Karpas-422 (cell line): ENCODE data around the gene ENTPD6. TPM values are rescaled to one million over a fixed set of nuclear protein-coding genes. Genes with fewer than 3 reads are reported as not detected.
"Not testable (repeated sequence)": the region's sequence is repeated elsewhere in the genome, so short reads cannot be mapped to it uniquely, and the experiment has no call there.

Experiments used
- DNase-seq: peaks from one replicate; pipeline ENCODE4 v3.0.0-alpha.2; 2015
- H2AFZ ChIP-seq: fragments of 200-600 bp; sonication (generic); 2 replicates; pipeline ENCODE4 v1.6.1; 2014; ENCODE audit warnings: antibody characterized with exemption, low read length, mixed read lengths
- H3K27ac ChIP-seq: fragments of 200-600 bp; sonication (generic); 2 replicates; pipeline ENCODE4 v1.5.1; 2014; ENCODE audit warnings: mild to moderate bottlenecking, low read length, moderate library complexity
- H3K27me3 ChIP-seq: fragments of 200-600 bp; sonication (generic); 2 replicates; pipeline ENCODE4 v1.6.1; 2014; ENCODE audit warnings: low read length, mixed read lengths
- H3K36me3 ChIP-seq: fragments of 200-600 bp; sonication (generic); 2 replicates; pipeline ENCODE4 v1.6.1; 2014; ENCODE audit warnings: low read length, mixed read lengths; ENCODE audit not compliant: insufficient read depth
- H3K4me1 ChIP-seq: fragments of 200-600 bp; sonication (generic); 2 replicates; pipeline ENCODE4 v1.6.1; 2014; ENCODE audit warnings: mild to moderate bottlenecking, low read length, mixed read lengths
- H3K4me2 ChIP-seq: fragments of 200-600 bp; sonication (generic); 2 replicates; pipeline ENCODE4 v1.6.1; 2014; ENCODE audit warnings: low read length, low read depth, mild to moderate bottlenecking; ENCODE audit not compliant: poor library complexity, severe bottlenecking
- H3K4me3 ChIP-seq: fragments of 200-600 bp; sonication (generic); 2 replicates; pipeline ENCODE4 v1.5.1; 2014; ENCODE audit warnings: mild to moderate bottlenecking, antibody characterized with exemption, low read length, mixed read lengths
- H3K79me2 ChIP-seq: fragments of 200-600 bp; sonication (generic); 2 replicates; pipeline ENCODE4 v1.6.1; 2014; ENCODE audit warnings: mild to moderate bottlenecking, low read length, mixed read lengths
- H3K9ac ChIP-seq: fragments of 200-600 bp; sonication (generic); 2 replicates; pipeline ENCODE4 v1.6.0; 2014; ENCODE audit warnings: low read length
- H3K9me2 ChIP-seq: fragments of 200-600 bp; sonication (generic), shearing (Covaris generic); replicated peaks from 2 replicates; pipeline ENCODE4 v1.6.0; 2014; ENCODE audit warnings: mild to moderate bottlenecking, low read length, moderate library complexity; ENCODE audit not compliant: insufficient read depth
- H3K9me3 ChIP-seq: fragments of 300-700, 200-600 bp; sonication (generic); 2 replicates; pipeline ENCODE4 v1.6.1; 2014; ENCODE audit warnings: low read length, mixed read lengths
- H4K20me1 ChIP-seq: fragments of 200-600 bp; sonication (generic); 2 replicates; pipeline ENCODE4 v1.6.1; 2014; ENCODE audit warnings: mild to moderate bottlenecking, antibody characterized with exemption, low read length, low read depth; ENCODE audit not compliant: insufficient read depth
- total RNA-seq: library from RNA; depleted of rRNA; stranded (reverse); fragments of >200 nt; shearing (Covaris generic); gene quantifications from 2 replicates; pipeline ENCODE4 v1.2.3, GENCODE V29; 2014; ENCODE audit warnings: low replicate concordance

ENTPD6 gene
- total RNA-seq, 1 experiment from 2014 or later, result 100 TPM

- no peak overlapping the region for H3K4me3 ChIP-seq
- H3K4me1 ChIP-seq, result peaks cover 8% of the 10 kb centered on the region
- no peaks in the 10 kb centered on the region for H3K79me2 ChIP-seq
- H3K36me3 ChIP-seq, result no peaks in the 10 kb centered on the region; the same call in 1 of the 2 replicates
- peak; percentile 81 for DNase-seq
- H3K27ac ChIP-seq, result no peak overlapping the region
- H4K20me1 ChIP-seq, result no peaks in the 10 kb centered on the region
- H3K9me3 ChIP-seq, result no peaks in the 10 kb centered on the region
- H3K9ac ChIP-seq, result no peak overlapping the region
- no peaks in the 10 kb centered on the region for H3K27me3 ChIP-seq
- no peak overlapping the region for H3K4me2 ChIP-seq
- H3K9me2 ChIP-seq, result no peaks in the 10 kb centered on the region
- no peak overlapping the region for H2AFZ ChIP-seq
Observed at GRCh38 chr20:25178563-25179438, 16.7 kb upstream of the ENTPD6 start.

DNA sequence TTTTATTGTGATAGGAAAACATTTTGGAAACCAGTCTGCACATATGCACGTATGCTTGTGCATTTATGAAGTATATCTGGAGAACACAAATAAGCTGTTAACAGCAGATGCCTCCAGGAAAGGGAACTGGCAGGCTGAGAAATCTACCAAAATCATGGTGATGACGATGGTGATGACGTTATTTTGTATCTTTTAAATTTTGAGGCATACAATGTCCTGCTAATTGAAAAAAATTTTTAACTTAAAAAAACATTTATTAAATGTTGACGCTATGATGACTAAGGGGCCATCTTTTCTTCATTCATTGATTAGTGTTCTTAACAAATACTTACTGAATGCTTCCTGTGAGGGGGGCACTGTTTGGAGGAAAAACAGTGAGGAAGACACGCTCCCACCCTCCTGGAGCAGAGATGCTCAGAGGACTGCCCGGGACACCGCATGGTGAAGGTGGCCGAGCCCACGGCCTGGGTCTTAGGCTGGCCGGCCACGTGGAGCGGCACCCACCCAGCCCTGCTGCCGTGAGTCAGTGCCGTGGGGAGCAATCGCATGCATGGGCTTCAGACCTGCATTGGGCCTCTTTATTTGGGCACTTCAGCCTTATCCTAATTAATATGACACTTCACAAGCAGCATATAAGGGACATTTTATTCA lies 15.9 kb upstream of the ENTPD6 start:
- H3K9ac ChIP-seq, result no peak overlapping the region
- no peaks in the 10 kb centered on the region for H3K9me3 ChIP-seq
- no peak overlapping the region for H3K4me3 ChIP-seq
- no peaks in the 10 kb centered on the region for H3K27me3 ChIP-seq
- H4K20me1 ChIP-seq, result no peaks in the 10 kb centered on the region
- H3K9me2 ChIP-seq, result no peaks in the 10 kb centered on the region
- no peaks in the 10 kb centered on the region for H3K79me2 ChIP-seq
- peaks cover 8% of the 10 kb centered on the region for H3K4me1 ChIP-seq
- H3K4me2 ChIP-seq, result no peak overlapping the region
- DNase-seq, result no peak
- H2AFZ ChIP-seq, result no peak overlapping the region
- H3K36me3 ChIP-seq, result no peaks in the 10 kb centered on the region; the same call in 1 of the 2 replicates
- H3K27ac ChIP-seq, result no peak overlapping the region

DNA sequence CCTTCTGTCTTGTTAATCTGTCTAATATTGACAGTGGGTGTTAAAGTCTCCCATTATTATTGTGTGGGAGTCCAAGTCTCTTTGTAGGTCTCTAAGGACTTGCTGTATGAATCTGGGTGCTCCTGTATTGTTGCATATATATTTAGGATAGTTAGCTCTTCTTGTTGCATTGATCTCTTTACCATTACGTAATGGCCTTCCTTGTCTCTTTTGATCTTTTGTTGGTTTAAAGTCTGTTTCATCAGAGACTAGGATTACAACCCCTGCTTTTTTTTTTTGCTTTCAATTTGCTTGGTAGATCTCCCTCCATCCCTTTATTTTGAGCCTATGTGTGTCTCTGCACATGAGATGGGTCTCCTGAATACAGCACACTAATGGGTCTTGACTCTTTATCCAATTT lies 11.1 kb upstream of the ENTPD6 start:
- DNase-seq, H3K4me2 ChIP-seq, H3K4me3 ChIP-seq, H3K9me3 ChIP-seq, H3K79me2 ChIP-seq, H4K20me1 ChIP-seq, H2AFZ ChIP-seq, H3K27me3 ChIP-seq, H3K27ac ChIP-seq, H3K4me1 ChIP-seq, H3K9ac ChIP-seq, H3K9me2 ChIP-seq, H3K36me3 ChIP-seq: not testable (repeated sequence)

DNA sequence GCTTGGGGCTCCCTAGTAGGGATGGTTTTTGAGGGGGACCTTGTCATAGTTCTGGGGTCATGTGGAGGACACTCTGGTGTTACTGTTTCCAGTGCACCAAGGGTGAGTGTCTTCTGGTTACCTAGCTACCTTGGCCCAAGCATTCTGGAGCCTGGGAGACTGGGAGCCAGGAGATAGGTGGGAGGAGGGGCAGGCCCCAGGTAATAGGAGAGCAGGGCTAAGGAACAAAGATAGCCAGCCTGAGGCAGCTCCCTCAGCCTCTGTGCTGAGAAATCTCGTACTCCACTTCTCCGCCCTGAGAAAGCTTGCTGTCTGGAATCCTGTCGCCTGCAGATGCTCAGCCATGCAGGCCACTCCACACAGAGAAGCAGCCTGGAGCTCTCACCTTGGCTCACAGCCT lies 8.3 kb upstream of the ENTPD6 start:
- no peak overlapping the region for H3K4me2 ChIP-seq
- no peak overlapping the region for H3K9ac ChIP-seq
- no peaks in the 10 kb centered on the region for H4K20me1 ChIP-seq
- H3K27me3 ChIP-seq, result no peaks in the 10 kb centered on the region
- no peaks in the 10 kb centered on the region for H3K9me2 ChIP-seq
- no peak for DNase-seq
- 0 out of 2 replicates have a peak, but pooled peaks cover 2% of the 10 kb centered on the region for H3K4me1 ChIP-seq
- H3K4me3 ChIP-seq, result no peak overlapping the region
- H3K9me3 ChIP-seq, result no peaks in the 10 kb centered on the region
- H3K79me2 ChIP-seq, result no peaks in the 10 kb centered on the region
- no peaks in the 10 kb centered on the region; the same call in 1 of the 2 replicates for H3K36me3 ChIP-seq
- H3K27ac ChIP-seq, result no peak overlapping the region
- no peak overlapping the region for H2AFZ ChIP-seq

GRCh38 chr20:25187635-25188034 lies 7.9 kb upstream of the ENTPD6 start:
- Histone ChIP-seq H3K36me3 (no peaks in the 10 kb centered on the region; the same call in 1 of the 2 replicates), H4K20me1 (no peaks in the 10 kb centered on the region), H3K9me2 (no peaks in the 10 kb centered on the region), H3K4me2 (no peak overlapping the region), H3K9me3 (no peaks in the 10 kb centered on the region), H3K4me3 (no peak overlapping the region), H2AFZ (no peak overlapping the region), H3K27ac (no peak overlapping the region), H3K4me1 (0 out of 2 replicates have a peak, but pooled peaks cover 2% of the 10 kb centered on the region), H3K9ac (no peak overlapping the region), H3K27me3 (no peaks in the 10 kb centered on the region), H3K79me2 (no peaks in the 10 kb centered on the region)
- no peak for DNase-seq

- Histone ChIP-seq H3K79me2 (no peaks in the 10 kb centered on the region), H3K9ac (no peak overlapping the region), H3K9me3 (no peaks in the 10 kb centered on the region), H3K4me1 (0 out of 2 replicates have a peak, but pooled peaks cover 2% of the 10 kb centered on the region), H3K4me3 (no peak overlapping the region), H3K36me3 (no peaks in the 10 kb centered on the region; the same call in 1 of the 2 replicates), H3K9me2 (no peaks in the 10 kb centered on the region), H3K4me2 (no peak overlapping the region), H4K20me1 (no peaks in the 10 kb centered on the region), H2AFZ (no peak overlapping the region), H3K27ac (no peak overlapping the region), H3K27me3 (no peaks in the 10 kb centered on the region)
- DNase-seq, result no peak
Observed at GRCh38 chr20:25188218-25188617, 7.3 kb upstream of the ENTPD6 start.

DNA sequence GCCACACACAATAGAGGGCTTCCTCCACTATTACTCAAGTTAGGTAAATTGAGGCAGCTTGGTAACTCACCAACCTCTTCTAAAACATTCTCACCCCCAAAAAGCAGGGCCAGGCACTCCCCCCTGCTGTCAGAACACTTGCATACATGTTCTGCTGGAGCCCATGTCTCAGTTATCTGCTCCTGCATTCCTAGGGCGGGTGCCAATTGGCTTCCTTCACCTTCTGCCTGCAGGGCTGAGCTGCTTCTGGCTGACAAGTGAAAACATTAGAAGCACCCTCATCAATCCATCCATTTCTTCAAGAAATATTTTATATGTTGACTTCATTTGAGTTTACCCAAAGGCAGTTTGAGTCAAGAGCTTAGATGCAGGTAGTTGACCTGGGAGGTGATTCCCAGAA lies 4.5 kb upstream of the ENTPD6 start:
- Histone ChIP-seq H3K9me2 (no peaks in the 10 kb centered on the region), H3K27me3 (no peaks in the 10 kb centered on the region), H3K9ac (no peak overlapping the region), H3K4me3 (no peak overlapping the region), H3K36me3 (no peaks in the 10 kb centered on the region), H3K4me2 (no peak overlapping the region), H3K4me1 (peaks cover 8% of the 10 kb centered on the region), H3K27ac (no peak overlapping the region), H4K20me1 (no peaks in the 10 kb centered on the region), H3K9me3 (no peaks in the 10 kb centered on the region), H2AFZ (no peak overlapping the region), H3K79me2 (peaks cover 3% of the 10 kb centered on the region)
- DNase-seq, result peak; percentile 35

- H3K9me3 ChIP-seq, result no peaks in the 10 kb centered on the region
- H3K9me2 ChIP-seq, result no peaks in the 10 kb centered on the region
- H3K36me3 ChIP-seq, result no peaks in the 10 kb centered on the region
- peaks cover 9% of the 10 kb centered on the region for H3K79me2 ChIP-seq
- no peaks in the 10 kb centered on the region for H4K20me1 ChIP-seq
- H3K4me1 ChIP-seq, result peaks cover 14% of the 10 kb centered on the region
- DNase-seq, result peak; percentile 36
- no peak overlapping the region for H3K4me3 ChIP-seq
- H3K27me3 ChIP-seq, result no peaks in the 10 kb centered on the region
- no peak overlapping the region for H3K9ac ChIP-seq
- no peak overlapping the region for H3K4me2 ChIP-seq
- no peak overlapping the region for H2AFZ ChIP-seq
- no peak overlapping the region for H3K27ac ChIP-seq
Observed at GRCh38 chr20:25191689-25192088, 3.8 kb upstream of the ENTPD6 start.
